ENCODE measurements around the gene SH3TC1. TPM values are rescaled to one million over a fixed set of nuclear protein-coding genes. Genes with fewer than 3 reads are reported as not detected.

Gene SH3TC1
- total and polyA plus RNA-seq, 10 of the 15 experiments (the other 5 are each of a cell fraction or from before 2014, with no cell fraction given) = 0.19 to 47.0 (median 18.4) TPM

- in situ Hi-C loops (cut with MboI) = no loop called here
Measured at GRCh38 chr4:8245884-8246833, 47.1 kb downstream of the SH3TC1 start.

More at GRCh38 chr4:8245884-8246833, 47.1 kb downstream of the SH3TC1 start:
- Histone ChIP-seq H3K4me3 (no peak overlapping the region), H4K20me1 (ENCODE audit: control insufficient read depth, insufficient read depth) (no peaks in the 10 kb centered on the region), H3K27ac (ENCODE audit: control insufficient read depth, insufficient read depth) (no peak overlapping the region), H2AFZ (ENCODE audit: control insufficient read depth, low read depth, low read length) (no peak overlapping the region), H3K4me1 (ENCODE audit: control insufficient read depth, insufficient read depth, low read length) (no peaks in the 10 kb centered on the region; the same call in 1 of the 2 replicates), H3K4me2 (ENCODE audit: control insufficient read depth, insufficient read depth) (no peak overlapping the region), H3K36me3 (ENCODE audit: control insufficient read depth in 2 of 2, insufficient read depth in 2 of 2, low read length in 1 of 2) (no peaks in the 10 kb centered on the region; a peak in 1 of 4 replicates), H3K27me3 (replicated peaks in 1 of 2; ENCODE audit: control insufficient read depth in 2 of 2, insufficient read depth in 2 of 2, low read length in 1 of 2) (no peaks in the 10 kb centered on the region; a peak in 1 of 4 replicates), H3K9ac (ENCODE audit: control insufficient read depth, insufficient read depth, low read length) (no peak overlapping the region), H3K79me2 (ENCODE audit: control insufficient read depth, insufficient read depth, low read length) (no peaks in the 10 kb centered on the region), H3K9me3 (replicated peaks; ENCODE audit: control insufficient read depth, insufficient read depth, low read length) (no peaks in the 10 kb centered on the region)
- intact Hi-C loops (cut with micrococcal nuclease; ENCODE audit: unreplicated experiment) = loop anchor here (10.0 kb wide), 1 partner anchor 349 kb away; the partner anchor contains the start of gene CPZ
- WGBS (ENCODE audit: insufficient coverage, insufficient replicate concordance, low lambda C conversion rate, missing lambda C conversion rate) = 72% methylated on average over 30 of the region's 31 CpGs
- DNase-seq (ENCODE audit: low read depth, low spot score) (no peak), FAIRE-seq (no peak), ATAC-seq (no peak)
- no peak for TF ChIP-seq E2F8 (IDR thresholded peaks at IDR 0.05; ENCODE audit: low read depth, partially characterized antibody)
- TF ChIP-seq GATAD2B (conservative IDR thresholded peaks at IDR 0.05; ENCODE audit: low read depth) = no peak
- no peak for TF ChIP-seq RUNX3 (IDR thresholded peaks at IDR 0.05; ENCODE audit: low read length)
- TF ChIP-seq POLR2A (IDR thresholded peaks at IDR 0.05; ENCODE audit: low read depth, low read length) = no peak
- no peak for TF ChIP-seq KAT2A (conservative IDR thresholded peaks at IDR 0.05; ENCODE audit: control insufficient read depth, low read depth, low read length)
- TF ChIP-seq SP1 (IDR thresholded peaks at IDR 0.05; ENCODE audit: low read depth, low read length) = no peak
- no peak for TF ChIP-seq MAX (IDR thresholded peaks at IDR 0.05; ENCODE audit: low read depth, low read length)
- no peak for TF ChIP-seq TCF7 (IDR thresholded peaks at IDR 0.05; ENCODE audit: borderline replicate concordance)
- no peak for TF ChIP-seq GABPA (IDR thresholded peaks at IDR 0.05; ENCODE audit: low read depth)
- no peak for TF ChIP-seq ZSCAN29 (IDR thresholded peaks at IDR 0.05)
- TF ChIP-seq ASH2L (IDR thresholded peaks at IDR 0.05; ENCODE audit: borderline replicate concordance, low read depth) = no peak
- TF ChIP-seq RELA (IDR thresholded peaks at IDR 0.05; ENCODE audit: borderline replicate concordance, partially characterized antibody) = no peak
- TF ChIP-seq RB1 (IDR thresholded peaks at IDR 0.05; ENCODE audit: borderline replicate concordance) = no peak
- ChIA-PET SMC1A (ENCODE audit: uncharacterized antibody, unreplicated experiment) (no interaction called here), POLR2A (no interaction called here), RAD21 (ENCODE audit: unreplicated experiment) (no interaction called here), CTCF (interaction anchor here (0.6 to 1.4 kb wide), 2 partner anchors 157 to 195 kb away, joined by 3 to 4 read pairs; no protein-coding TSS in a partner anchor)
- no TSS peak for BruUV-seq (replicated peaks)

Data from GM12878 (cell line).